GM18511 (cell line): ENCODE measurements around the gene MACO1.
A peak's percentile ranks its signal among the peaks of the same experiment; 100 is the strongest.
"Not testable (repeated sequence)": the region's sequence is repeated elsewhere in the genome, so short reads cannot be mapped to it uniquely, and the experiment has no call there.

ENCODE experiments used
- ATAC-seq: cut with Tn5 transposase; IDR thresholded peaks from one replicate; pipeline ENCODE4 v1.9.1; 2021; ENCODE audit warnings: mild to moderate bottlenecking, moderate library complexity; ENCODE audit not compliant: unreplicated experiment

Gene MACO1

DNA sequence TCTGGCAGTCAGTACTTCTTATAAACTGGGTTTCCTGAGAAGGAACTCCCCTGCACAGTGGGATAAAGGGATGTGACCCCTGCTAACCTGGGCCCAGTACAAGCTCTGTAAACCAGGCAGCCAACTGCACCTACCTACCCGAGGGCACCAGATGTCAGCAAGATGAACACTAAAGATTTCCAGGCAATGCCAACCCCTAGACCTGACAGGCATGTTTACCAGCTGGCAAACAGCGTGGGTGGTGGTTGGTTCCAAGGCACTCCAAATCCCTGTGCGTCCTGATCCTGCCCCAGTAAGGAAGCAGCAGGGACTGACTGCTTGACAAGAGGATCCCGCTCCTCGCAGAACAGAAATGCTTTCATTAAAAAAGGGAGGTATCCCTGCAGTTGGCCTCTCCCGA is 7.5 kb upstream of the MACO1 start:
- not testable (repeated sequence) for ATAC-seq

DNA sequence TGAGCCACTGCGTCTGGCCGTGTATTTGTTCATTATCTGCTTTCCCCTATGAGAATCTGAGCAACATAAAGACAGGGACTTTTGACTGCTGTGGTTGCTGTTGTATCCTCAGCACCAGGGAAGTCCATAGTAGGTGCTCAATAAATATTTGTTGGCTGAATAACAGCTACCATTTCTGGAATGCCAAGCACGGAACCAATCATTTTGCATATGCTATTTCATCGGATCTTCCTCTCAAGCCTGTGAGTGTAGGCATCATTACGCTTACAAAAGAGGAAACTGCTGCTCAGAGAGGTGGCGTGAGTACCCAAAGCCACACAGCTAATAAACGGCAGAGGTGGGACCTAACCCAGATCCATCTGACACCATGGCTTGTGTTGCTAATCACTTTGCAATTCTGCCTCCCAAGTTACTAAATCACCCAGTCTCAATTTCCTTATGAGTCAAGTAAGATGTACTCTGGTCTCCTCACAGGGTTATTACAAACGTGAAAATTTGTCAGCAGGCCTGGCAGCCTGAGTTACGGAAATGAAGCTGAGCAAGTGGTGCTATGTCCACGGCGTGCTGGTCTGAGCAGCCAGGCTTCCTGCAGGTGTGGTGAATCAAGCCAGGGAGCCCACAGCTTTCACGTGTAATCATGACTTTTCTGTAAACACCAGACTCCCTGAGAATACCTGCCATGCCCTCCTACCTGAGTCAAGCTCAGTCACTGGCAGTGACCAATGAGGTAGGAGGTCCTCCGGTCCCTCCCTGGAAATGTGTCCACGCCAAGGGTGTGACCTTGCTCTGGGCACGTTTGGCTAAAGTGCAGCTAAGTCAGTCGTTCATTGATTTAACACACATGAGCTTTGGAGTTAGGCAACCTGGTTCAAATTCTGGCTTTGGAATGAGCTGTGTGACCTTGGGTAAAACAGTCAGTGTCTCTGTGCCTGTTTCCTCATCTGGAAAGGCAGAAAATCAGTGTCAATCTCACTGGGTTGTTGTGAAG is 5.3 kb upstream of the MACO1 start:
- ATAC-seq: no peak

DNA sequence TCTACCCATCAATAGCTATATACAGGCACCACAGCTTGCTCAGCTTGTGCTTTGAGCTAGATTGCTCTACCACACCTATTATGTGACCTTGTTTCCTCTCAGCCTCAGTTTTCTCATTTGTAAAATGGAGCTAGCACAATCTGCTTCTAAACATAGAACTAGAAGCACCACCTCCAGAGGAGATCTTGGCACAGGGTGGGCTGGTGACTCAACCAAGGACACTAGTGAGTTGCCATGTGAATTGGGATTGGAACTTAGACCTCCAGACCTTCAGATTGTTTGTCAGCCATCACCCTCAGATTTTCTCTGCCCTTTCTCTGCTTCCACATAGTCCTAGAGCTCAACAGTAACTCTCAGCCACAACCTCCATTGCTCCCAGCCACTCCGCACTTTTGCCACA is 3.0 kb upstream of the MACO1 start:
- ATAC-seq: no peak

- ATAC-seq: no peak
Measured at GRCh38 chr1:25428475-25429166, 2.1 kb upstream of the MACO1 start.

GRCh38 chr1:25430967-25431881 is 527 bp downstream of the MACO1 start:
- ATAC-seq: peak; percentile 20

GRCh38 chr1:25431955-25432719 is 1.4 kb downstream of the MACO1 start:
- ATAC-seq: no peak

DNA sequence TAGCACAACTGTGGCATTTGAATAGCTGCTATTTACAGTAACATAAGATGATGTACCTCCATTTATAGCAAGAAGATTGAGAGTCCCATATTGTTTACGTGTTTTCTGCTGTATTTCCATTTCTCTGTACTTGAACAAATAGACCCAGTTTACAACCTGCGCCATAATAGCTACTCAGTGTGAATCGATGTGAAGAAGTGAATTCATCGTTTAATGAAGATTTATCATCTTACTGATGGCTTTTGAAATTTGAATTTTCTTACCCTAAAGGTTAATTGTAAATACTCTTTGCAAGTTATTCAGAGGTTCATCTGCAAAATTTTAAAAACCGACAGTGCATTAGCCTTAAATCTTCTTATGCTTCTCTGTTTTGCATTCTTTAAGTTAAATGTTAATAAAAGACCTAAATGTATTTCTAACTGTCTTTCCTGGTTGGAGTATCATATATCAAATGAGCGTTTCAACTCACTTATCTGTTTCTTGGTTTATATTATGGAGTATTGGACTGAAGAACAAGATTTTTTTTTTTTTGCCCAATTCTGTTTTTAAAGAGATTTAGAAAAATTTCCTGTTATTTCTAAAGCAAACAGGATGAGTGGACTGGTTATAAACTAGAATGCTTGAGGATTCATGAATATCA is 2.2 kb downstream of the MACO1 start:
- no peak for ATAC-seq

- no peak for ATAC-seq
Measured at GRCh38 chr1:25433389-25434186, 2.9 kb downstream of the MACO1 start.

- ATAC-seq: no peak
Measured at GRCh38 chr1:25435397-25436108, 4.9 kb downstream of the MACO1 start.

DNA sequence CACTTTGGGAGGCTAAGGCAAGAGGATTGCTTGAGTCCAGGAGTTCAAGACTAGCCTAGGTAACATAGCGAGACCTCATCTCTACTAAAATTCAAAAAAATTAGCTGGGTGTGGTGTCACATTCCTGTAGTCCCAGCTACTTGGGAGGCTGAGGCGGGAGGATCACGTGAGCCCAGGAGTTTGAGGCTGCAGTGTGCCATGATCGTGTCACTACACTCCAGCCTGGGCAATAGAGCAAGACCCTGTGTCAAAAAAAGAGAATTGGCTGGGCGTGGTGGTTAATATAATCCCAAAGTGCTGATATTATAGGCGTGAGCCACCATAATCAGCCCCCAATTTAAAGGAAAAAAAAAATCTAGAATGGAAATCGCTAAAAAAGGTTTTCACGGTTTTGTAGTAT is 7.0 kb downstream of the MACO1 start:
- no peak for ATAC-seq

DNA sequence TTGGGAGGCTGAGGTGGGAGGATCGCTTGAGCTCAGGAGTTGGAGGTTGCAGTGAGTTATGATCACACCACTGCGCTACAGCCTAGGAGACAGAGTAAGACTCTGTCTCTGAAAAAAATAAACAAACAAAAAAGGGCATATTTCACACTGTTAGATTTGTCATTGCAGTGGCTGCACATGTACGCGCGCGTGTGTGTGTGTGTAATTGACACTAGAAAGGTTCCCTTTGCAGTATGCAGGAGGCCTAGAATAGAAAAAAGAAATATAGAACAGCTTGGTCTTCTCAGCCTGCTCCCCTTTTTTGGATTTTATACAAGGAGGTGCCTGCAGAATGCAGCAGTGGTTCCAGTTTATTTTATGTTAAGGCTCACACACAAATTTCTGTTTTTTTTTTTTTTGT is 8.6 kb downstream of the MACO1 start:
- no peak for ATAC-seq

DNA sequence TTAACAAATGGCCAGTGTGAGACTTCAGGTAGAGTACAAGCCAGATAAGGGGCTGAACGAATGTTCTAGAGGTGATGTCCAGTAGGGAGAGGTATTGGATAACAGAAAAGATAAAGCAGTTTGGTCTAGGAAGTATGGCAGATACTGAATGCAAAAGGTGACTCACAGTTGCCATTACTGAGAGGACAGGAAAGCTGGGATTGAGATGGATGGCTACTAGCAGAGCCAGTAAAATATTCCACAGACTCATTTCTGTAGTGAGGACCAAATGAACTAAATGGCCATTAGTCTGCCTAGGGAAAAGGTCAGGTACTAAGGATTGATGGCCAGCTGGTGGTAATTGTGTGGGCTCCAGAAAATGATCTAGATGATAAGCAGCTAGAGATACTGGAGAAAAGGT is 11.5 kb downstream of the MACO1 start:
- ATAC-seq: no peak

DNA sequence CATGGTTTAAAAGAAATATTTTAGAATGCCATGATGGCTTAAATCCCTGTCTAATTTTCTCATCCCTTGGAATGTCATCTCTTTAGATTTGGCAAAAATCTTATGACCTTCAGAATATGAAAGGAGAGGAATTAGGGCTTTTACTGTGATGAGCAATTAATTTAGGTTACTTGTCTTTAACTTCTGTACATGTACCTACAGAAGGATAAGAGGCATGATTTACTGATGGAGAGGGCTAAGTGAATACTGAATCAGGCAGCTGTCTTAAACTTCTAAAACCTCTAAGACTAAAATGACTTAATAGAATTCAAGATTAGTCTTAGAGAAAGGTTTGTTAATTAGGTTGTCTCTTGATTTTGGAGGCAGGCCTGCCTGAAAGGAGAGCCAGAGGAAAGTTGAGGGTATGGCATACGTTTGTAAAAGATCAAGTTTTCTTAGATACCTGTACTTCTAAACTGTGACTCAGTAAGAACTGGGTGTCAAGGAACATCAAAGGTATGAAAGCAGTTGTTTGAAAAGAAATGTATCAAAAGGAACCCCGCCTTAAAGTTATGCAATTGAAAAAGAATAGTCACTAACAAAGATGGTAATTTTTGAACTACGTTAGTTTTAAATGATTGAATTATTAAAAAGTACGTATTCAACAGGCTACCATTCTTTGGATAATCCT is 12.5 kb downstream of the MACO1 start:
- ATAC-seq: no peak

- not testable (repeated sequence) for ATAC-seq
Measured at GRCh38 chr1:25444604-25445003, 13.9 kb downstream of the MACO1 start.

- no peak for ATAC-seq
Measured at GRCh38 chr1:25445993-25446538, 15.4 kb downstream of the MACO1 start.

GRCh38 chr1:25447547-25447946 is 16.9 kb downstream of the MACO1 start:
- ATAC-seq: peak; percentile 55

- ATAC-seq: no peak
Measured at GRCh38 chr1:25450891-25451290, 20.2 kb downstream of the MACO1 start.

GRCh38 chr1:25451908-25452307 is 21.2 kb downstream of the MACO1 start:
- no peak for ATAC-seq
